HG03159 (cell line): Measurements from ENCODE around the gene PAGR1.
"Not testable (repeated sequence)": the region's sequence is repeated elsewhere in the genome, so short reads cannot be mapped to it uniquely, and the experiment has no call there.

Experiments used
- ATAC-seq: cut with Tn5 transposase; IDR thresholded peaks from one replicate; pipeline ENCODE4 v1.9.1; 2021; ENCODE audit warnings: mild to moderate bottlenecking, moderate library complexity; ENCODE audit not compliant: unreplicated experiment

PAGR1 gene

GRCh38 chr16:29791845-29792807, 23.8 kb upstream of the PAGR1 start:
- no peak for ATAC-seq

- not testable (repeated sequence) for ATAC-seq
Measured at GRCh38 chr16:29793153-29793552, 22.8 kb upstream of the PAGR1 start.

GRCh38 chr16:29794231-29794710, 21.7 kb upstream of the PAGR1 start:
- no peak for ATAC-seq

- ATAC-seq, result no peak
Measured at GRCh38 chr16:29802416-29802935, 13.5 kb upstream of the PAGR1 start.

GRCh38 chr16:29804020-29804419, 11.9 kb upstream of the PAGR1 start:
- ATAC-seq, result no peak

- ATAC-seq, result no peak
Measured at GRCh38 chr16:29804455-29805231, 11.3 kb upstream of the PAGR1 start.

- ATAC-seq, result peak; percentile 48
Measured at GRCh38 chr16:29805232-29806098, 10.5 kb upstream of the PAGR1 start.

GRCh38 chr16:29806099-29806579, 9.8 kb upstream of the PAGR1 start, which contains the start of gene MAZ:
TSS of gene MAZ (plus strand) at chr16:29806529. CDS start at chr16:29806702, 173 bp downstream.
- ATAC-seq, result no peak

- ATAC-seq, result no peak
Measured at GRCh38 chr16:29806641-29807425, 9.1 kb upstream of the PAGR1 start.

- no peak for ATAC-seq
Measured at GRCh38 chr16:29807426-29808218, 8.3 kb upstream of the PAGR1 start.

- ATAC-seq, result no peak
Measured at GRCh38 chr16:29808219-29808900, 7.6 kb upstream of the PAGR1 start.

GRCh38 chr16:29809031-29809747, 6.8 kb upstream of the PAGR1 start:
- ATAC-seq, result no peak

- ATAC-seq, result no peak
Measured at GRCh38 chr16:29809850-29810698, 5.9 kb upstream of the PAGR1 start.

GRCh38 chr16:29810699-29811169, 5.2 kb upstream of the PAGR1 start:
- no peak for ATAC-seq

- no peak for ATAC-seq
Measured at GRCh38 chr16:29811170-29811895, 4.6 kb upstream of the PAGR1 start.
